ENCODE measurements around the gene MID2. TPM values are rescaled to one million over a fixed set of nuclear protein-coding genes. Genes with fewer than 3 reads are reported as not detected.

MID2 gene
- total RNA-seq, 1 donor from 2014 or later, result 18.7 TPM

GRCh38 chrX:107970073-107970472 lies 144.4 kb downstream of the MID2 start:
- Mint-ChIP-seq H3K4me3 (ENCODE audit: unreplicated experiment) (no peak overlapping the region), H3K27me3 (ENCODE audit: low read depth) (peaks cover 8% of the 10 kb centered on the region), H3K4me1 (ENCODE audit: low read depth) (no peaks in the 10 kb centered on the region), H3K27ac (ENCODE audit: unreplicated experiment) (no peak overlapping the region), H3K36me3 (ENCODE audit: low read depth) (peaks cover 1% of the 10 kb centered on the region), H3K9me3 (ENCODE audit: low read depth) (peaks cover 3% of the 10 kb centered on the region)
- TF ChIP-seq, protein P1, sequence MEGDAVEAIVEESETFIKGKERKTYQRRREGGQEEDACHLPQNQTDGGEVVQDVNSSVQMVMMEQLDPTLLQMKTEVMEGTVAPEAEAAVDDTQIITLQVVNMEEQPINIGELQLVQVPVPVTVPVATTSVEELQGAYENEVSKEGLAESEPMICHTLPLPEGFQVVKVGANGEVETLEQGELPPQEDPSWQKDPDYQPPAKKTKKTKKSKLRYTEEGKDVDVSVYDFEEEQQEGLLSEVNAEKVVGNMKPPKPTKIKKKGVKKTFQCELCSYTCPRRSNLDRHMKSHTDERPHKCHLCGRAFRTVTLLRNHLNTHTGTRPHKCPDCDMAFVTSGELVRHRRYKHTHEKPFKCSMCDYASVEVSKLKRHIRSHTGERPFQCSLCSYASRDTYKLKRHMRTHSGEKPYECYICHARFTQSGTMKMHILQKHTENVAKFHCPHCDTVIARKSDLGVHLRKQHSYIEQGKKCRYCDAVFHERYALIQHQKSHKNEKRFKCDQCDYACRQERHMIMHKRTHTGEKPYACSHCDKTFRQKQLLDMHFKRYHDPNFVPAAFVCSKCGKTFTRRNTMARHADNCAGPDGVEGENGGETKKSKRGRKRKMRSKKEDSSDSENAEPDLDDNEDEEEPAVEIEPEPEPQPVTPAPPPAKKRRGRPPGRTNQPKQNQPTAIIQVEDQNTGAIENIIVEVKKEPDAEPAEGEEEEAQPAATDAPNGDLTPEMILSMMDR (IDR thresholded peaks at IDR 0.05), result no peak
- DNase-seq (ENCODE audit: low spot score), result no peak

GRCh38 chrX:107971636-107972035 lies 146.0 kb downstream of the MID2 start:
- Mint-ChIP-seq H3K4me1 (ENCODE audit: low read depth) (no peaks in the 10 kb centered on the region), H3K4me3 (ENCODE audit: unreplicated experiment) (no peak overlapping the region), H3K27me3 (ENCODE audit: low read depth) (peaks cover 11% of the 10 kb centered on the region), H3K9me3 (ENCODE audit: low read depth) (peaks cover 3% of the 10 kb centered on the region), H3K36me3 (ENCODE audit: low read depth) (peaks cover 1% of the 10 kb centered on the region), H3K27ac (ENCODE audit: unreplicated experiment) (no peak overlapping the region)
- DNase-seq (ENCODE audit: low spot score), result no peak
- TF ChIP-seq, protein P1 (IDR thresholded peaks at IDR 0.05), result no peak

Other genes with a start within 250 kb of the MID2 start
- 30.5 to 40.6 TPM (median 31.6 TPM) in 3 replicates for gene PRPS1, start 197.4 kb upstream of the MID2 start, total RNA-seq
- gene TSC22D3, start 50.1 kb upstream of the MID2 start, total RNA-seq, result 191 to 199 TPM (median 199 TPM) in 3 replicates
- gene NCBP2L, start 48.1 kb upstream of the MID2 start, total RNA-seq, result not detected in 3 replicates
- not detected in 3 replicates for gene TEX13B, start 156.5 kb downstream of the MID2 start, total RNA-seq
- not detected in 3 replicates for gene VSIG1, start 219.2 kb downstream of the MID2 start, total RNA-seq